AG08395 (cell line): Measurements from ENCODE around the gene WDHD1.
"Not testable (repeated sequence)": the region's sequence is repeated elsewhere in the genome, so short reads cannot be mapped to it uniquely, and the experiment has no call there.

ENCODE experiments used
- DNase-seq: peaks from one replicate; pipeline ENCODE4 v3.0.0; 2012; ENCODE audit warnings: mixed read lengths, low spot score

The WDHD1 gene

DNA sequence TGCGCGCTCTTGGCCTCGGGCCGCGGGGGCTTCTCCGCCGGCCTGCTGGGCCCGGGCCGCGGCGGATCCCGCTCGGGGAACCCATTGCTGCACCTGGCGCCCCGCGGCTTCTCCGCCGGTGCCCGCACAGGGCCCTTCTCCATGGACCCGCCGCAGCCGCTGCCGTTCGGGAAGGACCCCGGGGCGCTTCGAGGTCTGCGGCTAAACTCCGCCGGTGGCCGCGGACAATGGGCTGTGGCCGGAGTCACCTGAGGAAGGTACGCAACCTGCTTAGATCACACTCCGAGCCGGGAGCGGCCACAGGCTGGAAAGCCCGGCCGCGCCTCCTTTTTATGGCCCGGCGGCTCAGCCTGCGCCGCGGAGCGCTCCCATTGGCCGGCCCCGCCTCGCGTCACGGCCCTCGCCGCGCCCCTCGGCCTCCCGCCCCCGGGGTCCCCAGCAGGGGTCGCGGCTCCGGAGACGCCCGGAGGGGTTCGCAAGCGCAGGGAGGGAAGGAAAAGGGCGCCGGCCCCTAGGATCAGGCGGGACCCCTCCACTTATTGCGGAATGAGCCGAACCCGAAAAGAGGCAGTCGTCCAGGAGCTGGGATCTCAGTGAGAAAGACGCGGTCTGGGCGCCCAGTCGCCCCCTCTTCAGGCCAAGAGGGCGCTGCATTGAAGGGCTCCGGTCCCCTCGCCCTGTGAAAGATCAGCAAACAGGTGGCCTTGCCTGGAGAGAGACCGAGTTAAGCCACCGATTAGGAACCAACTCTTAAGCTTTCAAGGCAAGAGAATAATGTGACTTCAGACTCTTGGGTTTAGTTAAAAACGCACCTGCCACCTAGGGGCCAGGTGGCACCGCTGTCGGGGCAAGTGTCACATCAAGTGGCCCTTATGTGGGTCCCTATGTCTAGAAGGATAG, 124.1 kb downstream of the WDHD1 start, which contains the start of gene GCH1:
Gene GCH1 (minus strand): TSS at position 306 of the 900 bp plus-strand sequence. CDS start 163 bp downstream, at position 143.
- DNase-seq: peak; percentile 64

DNA sequence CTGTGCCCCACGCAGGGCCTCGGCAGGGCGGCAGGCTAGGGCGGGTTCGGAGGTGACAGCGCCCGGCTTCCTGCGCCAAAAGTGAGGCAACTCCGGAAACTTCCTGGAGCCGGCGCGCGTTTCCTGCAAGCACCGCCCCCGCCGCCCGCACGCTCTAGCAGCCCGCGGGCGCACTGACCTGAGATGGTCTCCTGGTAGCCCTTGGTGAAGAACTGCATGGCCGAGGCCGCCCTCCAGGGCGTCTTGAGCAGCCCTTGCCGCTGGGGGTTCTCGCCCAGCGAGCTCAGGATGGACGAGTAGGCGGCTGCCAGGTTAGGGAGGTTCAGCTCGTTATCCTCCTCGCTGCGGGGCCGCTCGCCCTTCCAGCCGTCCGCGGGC, 124.8 kb downstream of the WDHD1 start:
- peak; percentile 19 for DNase-seq

DNA sequence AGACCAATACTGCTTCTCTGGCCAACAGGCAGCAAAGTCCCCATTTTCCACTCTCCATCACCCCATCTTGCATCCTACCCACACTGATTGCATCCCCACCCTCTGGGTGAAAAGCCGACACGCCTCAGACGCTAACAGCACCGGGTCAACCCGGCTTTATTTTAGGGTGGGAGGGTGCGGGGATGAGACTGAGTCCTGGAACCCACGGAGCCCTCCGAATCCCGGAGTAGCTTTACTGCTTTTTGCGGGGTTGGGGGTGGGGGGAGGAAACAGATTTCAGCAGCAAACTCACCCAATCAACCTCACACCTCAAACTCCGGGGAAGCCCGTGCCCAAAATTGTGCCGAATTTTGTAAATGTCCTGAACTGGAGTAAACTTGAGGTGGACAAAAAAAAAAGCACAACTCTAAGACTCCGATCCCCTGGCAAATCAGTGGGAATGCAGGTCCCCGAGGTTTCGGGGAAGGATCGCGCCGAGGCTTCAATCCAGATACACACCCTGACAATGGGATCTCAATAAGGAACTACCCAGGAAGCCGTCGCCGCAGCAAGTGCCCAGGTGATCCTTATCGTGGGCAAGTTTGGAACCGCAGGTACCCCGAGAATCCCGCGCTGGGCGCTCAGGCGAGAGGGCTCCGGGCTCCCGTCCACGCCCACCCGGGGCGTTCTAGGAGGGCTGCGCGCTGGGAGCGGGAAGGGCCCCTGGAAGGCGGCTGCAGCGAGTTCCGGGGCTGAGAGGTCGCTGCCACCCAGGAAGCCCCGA, 125.3 kb downstream of the WDHD1 start:
- DNase-seq: no peak

DNA sequence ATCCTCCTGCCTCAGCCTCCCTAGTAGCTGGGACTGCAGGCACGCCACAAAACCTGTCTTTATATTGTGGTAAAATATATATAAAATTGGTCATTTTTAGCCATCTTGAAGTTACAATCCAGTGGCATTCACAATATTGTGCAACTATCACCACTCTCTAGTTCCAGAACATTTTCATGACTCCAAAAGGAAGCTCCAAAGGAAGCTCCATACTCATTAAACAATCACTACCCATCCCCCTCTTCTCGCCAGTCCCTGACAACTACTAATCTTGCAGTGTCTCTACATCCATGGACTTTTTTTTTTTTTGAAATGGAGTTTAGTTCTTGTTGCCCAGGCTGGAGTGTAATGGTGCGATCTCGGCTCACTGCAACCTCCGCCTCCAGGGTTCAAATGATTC, 127.3 kb downstream of the WDHD1 start:
- no peak for DNase-seq

DNA sequence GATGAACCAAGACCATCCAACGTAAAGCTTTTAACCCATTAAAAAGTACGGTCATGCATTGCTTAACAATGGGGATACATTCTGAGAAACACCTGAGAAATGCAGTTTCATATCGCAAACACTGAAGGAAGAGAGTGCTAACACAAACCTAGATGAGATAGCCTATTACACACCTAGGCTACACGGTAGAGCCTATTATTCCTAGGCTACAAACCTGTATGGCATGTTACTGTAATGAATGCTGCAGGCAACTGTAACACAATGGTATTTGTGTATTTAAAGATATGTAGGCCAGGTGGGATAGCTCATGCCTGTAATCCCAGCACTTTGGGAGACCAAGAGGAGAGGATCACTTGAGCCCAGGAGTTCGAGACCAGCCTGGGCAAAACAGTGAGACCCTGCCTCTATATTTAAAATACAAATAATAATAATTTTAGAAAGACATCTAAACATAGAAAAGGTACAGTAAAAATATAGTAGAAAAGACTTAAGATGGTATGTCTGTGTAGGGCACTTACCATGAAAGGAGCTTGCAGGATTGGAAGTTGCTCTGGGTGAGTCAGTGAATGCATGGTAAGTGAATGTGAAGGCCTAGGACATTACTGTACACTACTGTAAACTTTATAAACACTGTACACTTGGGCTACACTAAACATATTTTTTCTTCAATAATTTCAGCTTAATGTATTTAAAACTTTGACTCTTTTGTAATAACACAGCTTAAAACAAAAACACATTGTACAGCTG, 128.9 kb downstream of the WDHD1 start:
- not testable (repeated sequence) for DNase-seq

DNA sequence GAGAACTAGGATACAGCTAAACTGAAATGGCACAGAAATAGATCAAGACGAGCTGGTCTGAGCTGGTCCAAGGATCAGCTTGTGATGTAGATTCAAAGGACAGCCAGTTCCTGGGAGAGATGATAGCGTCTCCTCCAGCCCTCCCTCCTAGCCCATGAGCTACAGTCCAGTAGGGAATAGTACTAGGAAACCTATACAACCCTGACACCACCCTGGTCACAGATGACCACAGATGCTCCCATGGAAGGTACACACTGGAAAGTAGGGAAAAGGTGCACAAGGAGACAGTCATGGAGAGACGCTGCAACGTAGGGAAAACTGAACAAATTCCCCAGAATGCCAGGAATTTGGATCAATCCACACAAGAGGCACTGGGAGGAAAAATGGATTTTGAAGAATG, 131.2 kb downstream of the WDHD1 start:
- no peak for DNase-seq

DNA sequence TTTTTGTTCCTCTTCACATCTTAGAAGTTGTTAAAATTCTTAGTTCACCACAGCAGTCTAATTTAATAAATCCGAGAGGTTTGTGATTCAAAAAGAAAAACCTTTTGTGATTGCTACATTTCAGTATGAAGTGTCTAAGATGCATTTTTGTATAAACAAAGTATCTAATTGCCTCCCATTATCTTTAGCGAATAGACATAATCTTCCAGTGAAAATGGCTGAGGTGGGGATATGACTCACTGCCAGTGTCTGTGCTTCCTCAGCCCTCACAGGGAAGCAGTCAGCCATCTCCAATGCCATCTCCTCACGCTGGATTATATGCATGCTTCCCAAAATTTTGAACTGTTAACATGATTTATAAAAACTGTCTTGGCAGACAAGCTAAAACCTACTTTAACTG, 131.9 kb downstream of the WDHD1 start:
- peak; percentile 26 for DNase-seq

DNA sequence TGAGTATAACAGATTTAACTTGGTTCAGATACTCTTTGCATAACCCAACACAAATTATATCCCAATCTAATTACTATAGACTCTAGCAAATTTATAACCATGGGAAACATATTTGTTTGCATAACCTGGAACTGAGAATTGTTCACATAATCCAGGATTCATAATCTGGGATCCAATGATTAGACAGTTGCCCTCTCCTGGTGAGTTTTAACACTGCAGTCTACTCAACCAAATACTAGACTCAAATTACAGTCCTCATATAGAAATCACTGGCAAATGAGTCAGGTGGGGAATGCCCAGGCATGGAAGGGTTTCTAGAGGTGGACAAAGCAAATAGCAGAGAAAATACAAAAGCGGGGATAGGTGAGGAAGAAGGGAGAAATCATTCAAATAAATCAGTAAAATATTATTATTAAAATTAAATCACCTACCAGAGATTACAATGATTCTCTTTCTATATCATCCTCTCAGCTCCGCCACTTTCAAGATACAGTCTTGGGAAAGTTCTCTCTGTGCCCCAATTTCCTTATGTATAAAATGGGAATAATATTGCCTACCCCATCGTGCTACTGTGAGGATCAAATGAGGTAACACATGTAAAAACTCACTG, 133.6 kb downstream of the WDHD1 start:
- DNase-seq: peak; percentile 63

DNA sequence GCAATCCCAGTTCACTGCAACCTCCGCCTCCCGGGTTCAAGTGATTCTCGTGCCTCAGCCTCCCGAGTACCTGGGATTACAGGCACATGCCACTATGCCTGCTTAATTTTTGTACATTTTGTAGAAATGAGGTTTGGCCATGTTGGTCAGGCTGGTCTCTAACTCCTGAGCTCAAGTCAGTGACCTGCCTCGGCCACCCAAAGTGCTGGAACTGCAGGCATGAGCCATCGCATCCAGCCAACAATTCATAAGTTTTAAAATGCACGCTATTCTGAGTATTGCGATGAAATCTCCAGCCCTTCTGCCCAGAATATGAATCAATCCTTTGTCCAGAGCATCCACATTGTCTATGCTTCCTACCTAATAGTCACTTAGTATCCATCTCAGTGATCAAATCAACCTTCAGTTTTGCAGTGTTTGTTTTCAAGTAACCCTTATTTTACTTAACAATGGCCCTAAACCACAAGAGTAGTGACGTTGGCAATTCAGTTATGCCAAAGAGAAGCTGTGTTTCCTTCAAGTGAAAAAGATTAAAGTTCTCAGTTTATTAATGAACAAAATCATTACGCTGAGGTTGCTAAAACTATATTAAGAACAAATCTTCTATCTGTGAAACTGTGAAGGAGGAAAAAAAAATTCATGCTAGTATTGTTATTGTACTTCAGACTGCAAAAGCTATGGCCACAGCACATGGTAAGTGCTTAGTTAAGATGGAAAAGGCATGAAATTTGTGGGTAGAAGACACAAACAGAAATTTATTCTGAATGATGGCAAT, 135.2 kb downstream of the WDHD1 start:
- DNase-seq: no peak

DNA sequence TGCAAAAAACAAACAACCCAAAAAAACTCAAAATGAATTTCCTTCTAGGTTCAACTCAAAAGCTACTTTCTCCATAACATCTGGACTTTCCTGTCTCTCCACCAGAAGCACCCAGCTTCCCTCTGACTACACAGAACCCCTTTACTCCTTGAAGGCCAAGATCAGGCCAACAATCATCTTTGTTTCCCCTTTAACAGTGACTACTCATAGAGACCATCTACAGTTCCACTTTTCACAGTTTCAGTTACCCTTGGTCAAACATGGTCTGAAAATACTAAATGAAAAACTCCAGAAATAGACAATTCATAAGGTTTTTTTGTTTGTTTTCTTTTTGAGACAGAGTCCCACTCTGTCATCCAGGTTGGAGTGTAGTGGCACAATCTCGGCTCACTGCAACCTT, 136.1 kb downstream of the WDHD1 start:
- no peak for DNase-seq

DNA sequence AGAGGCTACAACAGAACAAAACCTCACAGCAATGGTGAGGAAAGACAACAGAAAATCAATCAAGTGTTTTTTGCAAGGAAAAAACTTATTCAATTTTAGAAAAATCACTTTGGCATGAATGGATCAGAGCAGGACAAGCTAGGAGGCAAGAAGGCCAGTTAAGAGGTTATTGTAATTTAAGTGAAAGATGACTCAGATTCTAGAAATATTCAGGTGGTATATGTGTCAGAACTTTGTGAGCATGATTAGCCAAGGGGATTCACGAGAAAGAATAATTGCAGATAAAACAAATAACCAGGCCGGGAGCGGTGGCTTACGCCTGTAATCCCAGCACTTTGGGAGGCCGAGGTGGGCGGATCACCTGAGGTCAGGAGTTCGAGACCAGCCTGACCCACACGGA, 137.0 kb downstream of the WDHD1 start:
- DNase-seq: no peak
